HG02938 (cell line): Measurements from ENCODE around the gene LRRC4C.

Experiments
- ATAC-seq: cut with Tn5 transposase; IDR thresholded peaks from one replicate; pipeline ENCODE4 v1.9.1; 2021; ENCODE audit warnings: mild to moderate bottlenecking, moderate library complexity; ENCODE audit not compliant: unreplicated experiment

The LRRC4C gene

DNA sequence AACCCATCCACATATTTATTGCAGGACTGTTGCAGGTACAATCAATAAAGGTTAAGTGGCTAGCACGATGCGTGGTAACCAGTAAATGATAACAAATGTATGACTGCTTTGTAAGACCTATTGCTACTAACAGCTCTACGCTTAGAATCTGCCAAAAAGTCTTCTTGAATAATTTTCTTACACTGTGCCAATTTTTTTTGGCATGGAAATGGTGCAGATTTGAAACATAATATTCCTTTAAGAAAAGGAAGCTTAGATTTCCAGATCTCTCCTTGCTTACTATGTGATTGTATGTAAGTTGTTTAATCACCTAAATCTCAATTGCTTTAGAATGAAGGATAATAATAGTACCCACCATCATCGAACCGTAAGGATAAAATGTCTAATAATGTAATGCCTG lies 192.0 kb downstream of the LRRC4C start:
- ATAC-seq = no peak

- no peak for ATAC-seq
Measured at GRCh38 chr11:41256041-41256440, 203.4 kb downstream of the LRRC4C start.

DNA sequence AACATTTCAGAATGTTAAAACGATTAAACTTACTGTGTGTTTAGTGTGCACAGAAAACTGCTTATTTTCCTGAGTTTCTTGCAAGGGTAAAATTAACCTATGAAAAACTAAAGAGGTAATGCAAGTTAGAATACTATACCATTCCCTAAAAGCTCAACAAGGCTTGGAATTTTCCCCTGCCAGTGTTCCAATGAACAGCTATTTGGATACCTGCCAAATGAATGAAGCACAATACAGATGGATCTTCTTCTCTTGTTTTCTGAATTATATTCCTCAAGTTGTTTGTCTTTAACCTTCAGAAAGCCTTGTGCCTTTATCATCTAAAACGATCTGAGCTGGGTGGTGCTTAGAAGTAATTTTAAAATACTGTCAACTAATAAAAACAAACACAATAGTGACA lies 204.5 kb downstream of the LRRC4C start:
- ATAC-seq = no peak

DNA sequence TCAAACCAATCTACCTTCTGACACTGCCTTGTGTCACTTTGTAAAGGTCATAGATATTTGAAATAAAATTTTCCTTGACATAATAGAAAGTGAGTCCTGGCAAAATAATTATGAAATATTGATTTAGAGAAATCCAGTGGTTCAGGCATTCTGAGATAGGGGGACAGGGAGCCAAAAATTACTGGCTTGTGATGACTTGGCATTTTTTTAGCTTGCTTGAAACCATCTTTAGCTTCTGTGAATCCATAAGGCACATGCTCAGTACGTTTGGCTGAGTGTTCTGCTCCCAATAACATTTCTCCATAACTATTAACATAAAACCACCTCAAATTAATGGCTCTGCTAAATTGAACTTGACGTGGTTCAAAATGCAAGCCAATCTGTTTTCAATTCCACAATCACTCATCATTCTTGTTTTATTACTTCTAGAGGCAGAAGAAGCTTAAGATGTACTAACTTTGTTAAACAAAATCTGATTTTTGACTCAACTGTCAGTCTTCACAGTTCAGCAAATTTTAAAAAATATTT lies 209.0 kb downstream of the LRRC4C start:
- ATAC-seq = no peak

- ATAC-seq = no peak
Measured at GRCh38 chr11:41247621-41248020, 211.8 kb downstream of the LRRC4C start.

DNA sequence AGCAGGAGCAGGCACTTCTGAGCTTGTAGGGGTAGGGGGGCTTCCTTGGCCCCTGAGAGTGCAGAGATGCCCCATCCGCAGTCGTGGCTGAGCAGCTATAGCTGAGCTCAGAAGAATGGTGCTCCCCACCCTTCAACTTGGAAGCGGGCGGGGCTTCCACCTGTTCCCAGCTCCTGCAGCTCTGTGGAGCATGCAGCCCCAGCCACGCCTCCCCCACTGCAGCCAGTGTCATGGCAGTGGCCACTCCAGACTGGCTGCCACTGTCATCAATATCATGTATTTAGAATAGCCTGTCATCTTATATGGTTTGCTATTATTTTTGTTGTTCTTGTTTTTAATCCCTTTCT lies 213.1 kb downstream of the LRRC4C start:
- ATAC-seq = no peak

DNA sequence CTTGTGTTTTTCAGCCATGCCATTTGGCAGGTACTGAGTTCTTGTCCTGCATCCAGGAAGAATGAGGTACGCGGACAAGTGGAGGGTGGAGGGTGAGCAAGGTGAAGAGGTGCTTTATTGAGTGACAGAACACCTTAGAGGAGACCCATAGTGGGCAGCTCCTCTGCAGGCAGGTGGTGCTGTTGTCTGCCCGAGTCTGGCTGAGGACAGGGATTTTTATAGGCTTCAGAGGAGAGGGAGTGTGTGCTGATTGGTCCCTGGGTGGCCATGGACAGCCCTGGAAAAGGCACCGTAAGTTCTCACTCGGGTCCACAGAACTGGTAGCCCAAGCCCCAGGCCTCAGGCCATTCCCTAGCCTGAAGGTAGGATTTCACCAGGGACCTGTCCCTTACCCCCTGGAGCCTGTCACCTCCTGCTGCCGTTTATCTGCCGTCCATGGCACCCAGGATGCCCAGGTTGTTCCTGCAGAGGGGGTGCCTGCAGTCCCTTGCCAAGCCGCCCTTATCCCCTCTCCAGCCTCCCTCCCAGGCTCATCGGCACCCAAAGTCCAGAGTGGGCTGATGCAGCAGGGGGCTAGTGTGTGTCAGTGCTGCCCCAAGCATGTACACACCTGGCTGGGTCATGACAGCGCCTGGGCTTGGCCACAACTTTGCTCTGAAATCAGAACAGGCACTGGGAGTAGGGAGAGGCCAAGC lies 213.6 kb downstream of the LRRC4C start:
- no peak for ATAC-seq

GRCh38 chr11:41245184-41245583 lies 214.3 kb downstream of the LRRC4C start:
- ATAC-seq = no peak

- no peak for ATAC-seq
Measured at GRCh38 chr11:41237382-41237781, 222.1 kb downstream of the LRRC4C start.

GRCh38 chr11:41235668-41236067 lies 223.8 kb downstream of the LRRC4C start:
- ATAC-seq = no peak

DNA sequence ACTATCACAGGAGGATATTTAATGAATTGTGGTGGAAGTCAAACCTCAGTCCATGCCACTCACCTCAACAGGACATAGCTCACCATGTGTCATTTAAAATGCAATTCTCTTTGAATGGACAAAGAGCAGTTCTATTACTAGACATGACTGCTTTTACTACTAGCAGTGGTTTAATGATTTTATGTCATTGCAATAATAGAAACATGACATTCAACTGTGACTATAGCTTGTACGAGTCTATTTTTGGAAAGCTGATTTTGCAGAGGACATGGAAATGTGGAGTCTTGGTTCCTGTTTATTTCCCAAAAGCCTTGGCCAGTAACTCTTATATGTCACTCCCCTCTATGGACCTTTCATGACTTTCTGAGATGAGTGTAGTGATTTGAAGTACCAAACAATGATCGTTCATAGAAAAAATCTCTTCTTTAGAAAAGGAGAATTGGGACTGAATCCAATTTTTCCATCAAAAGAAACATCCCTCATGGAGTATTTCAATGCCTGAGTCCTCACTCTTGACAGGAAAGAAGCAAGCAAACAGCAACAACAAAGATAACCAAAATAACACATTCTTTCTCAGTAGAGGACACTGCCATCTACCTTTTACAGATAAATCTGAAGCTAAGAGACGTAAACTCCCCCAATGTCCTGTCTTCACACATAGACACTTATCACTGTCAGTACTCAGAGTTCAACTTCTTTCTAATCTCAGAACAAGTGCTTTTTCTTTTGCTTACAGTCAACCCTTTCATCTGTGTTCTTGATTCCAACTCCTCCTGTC lies 233.4 kb downstream of the LRRC4C start:
- no peak for ATAC-seq

DNA sequence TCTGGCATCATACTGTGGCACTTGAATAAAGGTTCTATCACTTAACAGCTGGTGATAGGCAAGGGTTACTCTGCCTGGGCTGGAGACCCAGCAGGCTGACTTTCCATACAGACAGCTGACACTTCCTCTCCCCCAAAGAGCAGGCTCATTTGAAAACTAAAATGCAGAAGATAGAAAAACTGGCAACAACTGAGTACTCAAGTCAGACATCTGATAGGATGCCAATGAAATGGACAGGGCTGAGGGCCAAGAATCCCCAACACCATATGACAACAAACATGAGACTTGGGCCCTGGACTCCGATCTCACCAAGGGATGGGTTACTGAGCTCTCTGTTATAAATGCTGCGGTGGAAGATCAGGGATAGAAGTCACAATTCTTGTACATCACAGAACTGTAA lies 237.2 kb downstream of the LRRC4C start:
- ATAC-seq = no peak

DNA sequence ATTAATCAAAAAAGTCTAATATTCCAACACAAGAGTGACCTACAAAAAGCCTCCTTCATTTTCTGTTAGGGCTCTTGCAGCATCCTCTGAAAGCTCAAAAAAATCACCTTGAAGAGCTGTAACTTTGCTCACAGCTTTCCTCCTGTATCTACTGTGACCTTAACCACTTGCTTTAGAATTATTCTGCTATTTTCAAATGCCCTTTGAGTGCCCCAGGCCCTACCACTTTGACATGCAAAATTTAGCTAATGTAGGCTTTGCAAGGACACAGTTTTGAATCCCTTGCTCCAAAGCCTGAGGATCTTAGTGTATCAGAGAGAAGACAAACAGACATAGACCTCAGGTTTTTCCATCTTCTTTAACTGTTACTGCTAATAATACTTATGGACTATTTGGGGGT lies 253.1 kb downstream of the LRRC4C start:
- ATAC-seq = no peak

GRCh38 chr11:41201156-41201555 lies 258.3 kb downstream of the LRRC4C start:
- no peak for ATAC-seq

- no peak for ATAC-seq
Measured at GRCh38 chr11:41190437-41191082, 268.9 kb downstream of the LRRC4C start.

- ATAC-seq = no peak
Measured at GRCh38 chr11:41189701-41190436, 269.6 kb downstream of the LRRC4C start.

DNA sequence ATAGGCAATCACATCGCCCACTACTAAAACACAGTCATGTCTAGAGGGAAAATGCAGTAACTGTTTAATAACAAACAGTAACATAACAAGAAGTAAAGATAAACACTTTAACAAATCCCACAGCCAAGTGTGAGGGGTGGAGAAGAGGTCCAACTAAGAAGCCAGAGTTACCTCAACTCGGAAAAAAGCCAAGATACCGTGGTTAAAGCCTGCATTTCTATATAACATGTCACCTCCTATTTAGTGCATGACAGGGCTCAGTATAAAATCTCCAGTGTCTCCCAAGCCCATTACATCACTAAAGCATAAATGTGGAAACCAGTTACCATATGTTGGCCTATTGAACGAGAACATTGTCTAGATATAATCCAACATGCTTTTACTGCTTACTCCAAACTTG lies 281.7 kb downstream of the LRRC4C start:
- ATAC-seq = no peak

GRCh38 chr11:41175304-41175972 lies 284.0 kb downstream of the LRRC4C start:
- no peak for ATAC-seq

- ATAC-seq = no peak
Measured at GRCh38 chr11:41146326-41146725, 313.1 kb downstream of the LRRC4C start.

DNA sequence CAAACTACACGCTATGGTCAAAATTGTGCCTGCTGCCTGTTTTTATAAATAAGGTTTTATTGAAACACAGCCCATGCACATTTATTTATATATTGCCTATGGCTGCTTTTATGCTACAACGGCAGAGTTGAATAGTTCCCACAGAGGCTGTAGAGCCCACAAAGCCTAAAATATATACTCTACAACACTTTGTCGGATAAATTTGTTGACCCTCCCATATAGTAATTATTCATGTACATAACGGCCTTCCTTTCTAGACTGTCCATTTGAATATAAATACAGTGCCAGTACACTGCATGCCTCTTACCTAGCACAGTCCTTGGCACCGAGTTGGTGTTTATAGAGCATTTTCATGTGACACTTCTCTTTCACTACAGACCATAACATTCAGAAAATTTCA lies 314.0 kb downstream of the LRRC4C start:
- ATAC-seq = no peak

GRCh38 chr11:41134971-41135370 lies 324.5 kb downstream of the LRRC4C start:
- no peak for ATAC-seq
